HepG2 (cell line): Measurements from ENCODE around the gene KIF2C. TPM values are rescaled to one million over a fixed set of nuclear protein-coding genes. Genes with fewer than 3 reads are reported as not detected.

Experiments used
- FOXP4 ChIP-seq: sonication (generic); formaldehyde crosslinking; IDR thresholded peaks from 2 replicates; pipeline ENCODE4 v1.4.0; 2020; ENCODE audit warnings: missing genetic modification reagents
- HOXD1 ChIP-seq: sonication (generic); formaldehyde crosslinking; IDR thresholded peaks from 2 replicates; pipeline ENCODE4 v1.5.0; 2020; ENCODE audit warnings: missing genetic modification reagents
- JUND ChIP-seq: sonication (generic); formaldehyde crosslinking; IDR thresholded peaks from 2 replicates; pipeline ENCODE4 v1.8.0; 2022; ENCODE audit warnings: mild to moderate bottlenecking, missing genetic modification reagents
- SNRNP70 ChIP-seq: fragments of 200-400 bp; formaldehyde crosslinking; IDR thresholded peaks from 2 replicates; pipeline ENCODE4 v1.6.1; 2017; ENCODE audit warnings: mild to moderate bottlenecking, low read depth, low read length, moderate library complexity
- ZFP36L1 ChIP-seq: sonication (generic); formaldehyde crosslinking; IDR thresholded peaks from 2 replicates; pipeline ENCODE4 v1.8.0; 2022; ENCODE audit warnings: mild to moderate bottlenecking, missing genetic modification reagents, moderate library complexity
- ZNF713 ChIP-seq: sonication (generic); formaldehyde crosslinking; IDR thresholded peaks from 2 replicates; pipeline ENCODE4 v1.4.0; 2020; ENCODE audit warnings: mild to moderate bottlenecking, missing genetic modification reagents
- ZNF800 ChIP-seq: sonication (generic); formaldehyde crosslinking; IDR thresholded peaks from 2 replicates; pipeline ENCODE4 v1.4.0; 2020; ENCODE audit warnings: missing genetic modification reagents
- polyA plus RNA-seq, 8 experiments: library from polyadenylated mRNA; depleted of rRNA in 3 of 8; stranded (reverse) in 7 of 8; unstranded in 1 of 8; fragments of >200 nt; fragmentation: Illumina TruSeq in 4 of 8; extraction: Trizol in 4 of 8; gene quantifications; 2 replicates each; pipeline versions ENCODE4 v1.2.1 to v1.2.3, GENCODE V29; 2011 to 2016; ENCODE audit warnings: low read depth in 4 of 8, missing spikeins in 1 of 8, mixed read lengths in 1 of 8; ENCODE audit not compliant: insufficient read depth in 1 of 8
- total RNA-seq, 5 experiments: library from RNA; depleted of rRNA; stranded (reverse); fragments of >200 nt; fragmentation: Illumina TruSeq; extraction: Trizol; gene quantifications; 2 replicates each; pipeline ENCODE4 v1.2.3, GENCODE V29; 2016; ENCODE audit warnings: low read depth in 1 of 5
- TF ChIP-seq, protein P1 (sequence below): sonication (generic); formaldehyde crosslinking; IDR thresholded peaks from 2 replicates; pipeline ENCODE4 v1.4.0; 2020; ENCODE audit warnings: mild to moderate bottlenecking, missing genetic modification reagents
- TF ChIP-seq, protein P2 (sequence below): sonication (generic); formaldehyde crosslinking; IDR thresholded peaks from 2 replicates; pipeline ENCODE4 v1.8.0; 2022; ENCODE audit warnings: mild to moderate bottlenecking, missing genetic modification reagents, borderline replicate concordance

KIF2C gene
- total and polyA plus RNA-seq, 2 of the 13 experiments (the other 11 are each of a cell fraction or from before 2014, with no cell fraction given), result 29.7 to 53.7 TPM

DNA sequence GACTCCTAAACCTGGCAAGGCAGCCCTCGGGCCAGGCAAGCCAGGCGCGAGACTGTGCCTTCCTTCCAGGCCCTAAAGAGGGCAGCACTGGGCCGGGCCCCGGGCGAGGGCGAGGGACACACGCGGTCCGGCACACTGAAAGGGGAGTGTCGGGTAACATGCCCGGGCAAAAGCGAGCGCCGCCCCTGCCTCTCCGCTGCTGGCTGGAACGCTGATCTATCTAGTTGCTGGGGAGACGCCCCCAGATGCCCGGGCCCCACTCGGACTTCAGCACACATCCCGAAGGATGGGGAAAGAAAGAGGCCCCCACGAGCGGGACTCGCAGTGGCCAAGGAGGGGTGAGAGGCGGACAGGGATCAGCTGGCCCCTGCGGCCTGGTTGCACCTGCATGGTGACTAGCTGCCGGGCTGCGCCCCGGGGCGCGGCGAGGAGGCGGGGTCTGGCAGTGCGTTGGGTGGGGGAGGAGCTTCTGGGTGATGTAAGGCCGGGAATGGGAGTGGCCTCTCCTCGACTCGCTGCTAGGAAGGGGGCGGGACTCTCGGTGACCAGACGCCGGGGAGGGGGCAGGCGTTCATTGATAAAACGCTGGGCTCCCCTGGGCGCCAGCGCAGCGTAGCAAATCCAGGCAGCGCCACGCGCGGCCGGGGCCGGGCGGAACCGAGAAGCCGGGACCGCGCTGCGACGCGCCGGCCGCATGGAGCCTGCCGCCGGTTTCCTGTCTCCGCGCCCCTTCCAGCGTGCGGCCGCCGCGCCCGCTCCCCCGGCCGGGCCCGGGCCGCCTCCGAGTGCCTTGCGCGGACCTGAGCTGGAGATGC lies 60.3 kb downstream of the KIF2C start, which contains the start of gene PLK3 (continued):
- TF ChIP-seq, protein P1, sequence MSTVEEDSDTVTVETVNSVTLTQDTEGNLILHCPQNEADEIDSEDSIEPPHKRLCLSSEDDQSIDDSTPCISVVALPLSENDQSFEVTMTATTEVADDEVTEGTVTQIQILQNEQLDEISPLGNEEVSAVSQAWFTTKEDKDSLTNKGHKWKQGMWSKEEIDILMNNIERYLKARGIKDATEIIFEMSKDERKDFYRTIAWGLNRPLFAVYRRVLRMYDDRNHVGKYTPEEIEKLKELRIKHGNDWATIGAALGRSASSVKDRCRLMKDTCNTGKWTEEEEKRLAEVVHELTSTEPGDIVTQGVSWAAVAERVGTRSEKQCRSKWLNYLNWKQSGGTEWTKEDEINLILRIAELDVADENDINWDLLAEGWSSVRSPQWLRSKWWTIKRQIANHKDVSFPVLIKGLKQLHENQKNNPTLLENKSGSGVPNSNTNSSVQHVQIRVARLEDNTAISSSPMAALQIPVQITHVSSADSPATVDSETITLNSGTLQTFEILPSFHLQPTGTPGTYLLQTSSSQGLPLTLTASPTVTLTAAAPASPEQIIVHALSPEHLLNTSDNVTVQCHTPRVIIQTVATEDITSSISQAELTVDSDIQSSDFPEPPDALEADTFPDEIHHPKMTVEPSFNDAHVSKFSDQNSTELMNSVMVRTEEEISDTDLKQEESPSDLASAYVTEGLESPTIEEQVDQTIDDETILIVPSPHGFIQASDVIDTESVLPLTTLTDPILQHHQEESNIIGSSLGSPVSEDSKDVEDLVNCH (CRISPR knock-in tag), result 0 out of 2 replicates have a peak, but pooled peaks have one; percentile 79
- TF ChIP-seq SNRNP70, result no peak
- TF ChIP-seq HOXD1 (CRISPR knock-in tag), result peak; percentile 36; the same call in 1 of the 2 replicates
- peak; percentile 61 for TF ChIP-seq FOXP4 (CRISPR knock-in tag)
- TF ChIP-seq ZNF800 (CRISPR knock-in tag), result no peak
- TF ChIP-seq, protein P2, sequence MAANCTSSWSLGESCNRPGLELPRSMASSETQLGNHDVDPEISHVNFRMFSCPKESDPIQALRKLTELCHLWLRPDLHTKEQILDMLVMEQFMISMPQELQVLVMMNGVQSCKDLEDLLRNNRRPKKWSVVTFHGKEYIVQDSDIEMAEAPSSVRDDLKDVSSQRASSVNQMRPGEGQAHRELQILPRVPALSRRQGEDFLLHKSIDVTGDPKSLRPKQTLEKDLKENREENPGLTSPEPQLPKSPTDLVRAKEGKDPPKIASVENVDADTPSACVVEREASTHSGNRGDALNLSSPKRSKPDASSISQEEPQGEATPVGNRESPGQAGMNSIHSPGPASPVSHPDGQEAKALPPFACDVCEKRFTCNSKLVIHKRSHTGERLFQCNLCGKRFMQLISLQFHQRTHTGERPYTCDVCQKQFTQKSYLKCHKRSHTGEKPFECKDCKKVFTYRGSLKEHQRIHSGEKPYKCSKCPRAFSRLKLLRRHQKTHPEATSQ (CRISPR knock-in tag), result no peak
- TF ChIP-seq ZFP36L1, result no peak
- peak; percentile 49; the same call in 1 of the 2 replicates for TF ChIP-seq JUND (CRISPR knock-in tag)
- TF ChIP-seq ZNF713 (CRISPR knock-in tag), result 0 out of 2 replicates have a peak, but pooled peaks have one; percentile 71
